Endodermal cell (in vitro differentiated cells): ENCODE measurements around the gene QRSL1. TPM values are rescaled to one million over a fixed set of nuclear protein-coding genes. Genes with fewer than 3 reads are reported as not detected.

Experiments used
- DNase-seq: peaks from one replicate; pipeline ENCODE4 v3.0.0-alpha.2; 2017
- H3K27ac ChIP-seq: 2 replicates; pipeline ENCODE4 v1.5.1; 2013; ENCODE audit warnings: mild to moderate bottlenecking, low read depth, low read length, moderate library complexity
- H3K27me3 ChIP-seq: 2 replicates; pipeline ENCODE4 v1.6.1; 2013; ENCODE audit warnings: mild to moderate bottlenecking, low read length, moderate library complexity; ENCODE audit not compliant: insufficient read depth, control insufficient read depth, poor library complexity, severe bottlenecking
- H3K36me3 ChIP-seq: 2 replicates; pipeline ENCODE4 v1.7.0; 2013; ENCODE audit warnings: mild to moderate bottlenecking, low read length, moderate library complexity; ENCODE audit not compliant: control insufficient read depth, insufficient read depth
- H3K4me1 ChIP-seq: one replicate; pipeline ENCODE4 v1.7.0; 2013; ENCODE audit warnings: low read length; ENCODE audit not compliant: control insufficient read depth, insufficient read depth
- H3K4me3 ChIP-seq: 2 replicates; pipeline ENCODE4 v1.5.1; 2013; ENCODE audit warnings: mild to moderate bottlenecking, low read length, moderate library complexity
- H3K9ac ChIP-seq: 2 replicates; pipeline ENCODE4 v1.6.1; 2013; ENCODE audit warnings: mild to moderate bottlenecking, low read length, moderate library complexity; ENCODE audit not compliant: poor library complexity, severe bottlenecking; ENCODE audit errors: extremely low read depth
- H3K9me3 ChIP-seq: 2 replicates; pipeline ENCODE4 v1.6.1; 2013; ENCODE audit warnings: mild to moderate bottlenecking, low read length, moderate library complexity; ENCODE audit not compliant: control insufficient read depth
- H3K27ac Mint-ChIP-seq: 2 replicates; pipeline ENCODE4 v1.8.0; 2020; ENCODE audit warnings: mixed read lengths
- H3K27me3 Mint-ChIP-seq: 2 replicates; pipeline ENCODE4 v1.8.0; 2021; ENCODE audit warnings: mild to moderate bottlenecking, mixed read lengths; ENCODE audit not compliant: insufficient read depth
- H3K36me3 Mint-ChIP-seq: 2 replicates; pipeline ENCODE4 v1.8.0; 2020; ENCODE audit warnings: low read depth, mixed read lengths
- H3K4me1 Mint-ChIP-seq: 2 replicates; pipeline ENCODE4 v1.8.0; 2020; ENCODE audit warnings: mixed read lengths
- H3K4me3 Mint-ChIP-seq: 2 replicates; pipeline ENCODE4 v1.8.0; 2020; ENCODE audit warnings: mild to moderate bottlenecking, moderate library complexity, mixed read lengths
- H3K9me3 Mint-ChIP-seq: 2 replicates; pipeline ENCODE4 v1.8.0; 2020; ENCODE audit warnings: mild to moderate bottlenecking, mixed read lengths
- CTCF ChIP-seq: fragments of 200-600 bp; sonication (generic); conservative IDR thresholded peaks from 2 replicates; pipeline ENCODE4 v1.5.0; 2021; ENCODE audit warnings: antibody characterized with exemption, mild to moderate bottlenecking
- WGBS, 2 experiments: methylation state at CpG; one replicate each; pipeline versions ENCODE4 v1.1.5 to v1.1.7; 2013; ENCODE audit warnings: missing lambda C conversion rate in 2 of 2, mixed read lengths in 1 of 2; ENCODE audit not compliant: insufficient coverage in 1 of 2, insufficient read length in 1 of 2; 5-methylcytosine and 5-hydroxymethylcytosine counted together
- total RNA-seq, 2 donors: library from RNA; stranded (reverse); fragmentation: NEBNext Ultra II Directional in 1 of 2; extraction: Animal tissue kit (Norgen Biotek cat#: 25700) in 1 of 2; gene quantifications; 2 replicates in 1 of 2; 3 replicates in 1 of 2; pipeline ENCODE4 v1.2.1, GENCODE V29; 2021

QRSL1 gene
- total RNA-seq, 2 donors from 2014 or later = 10.8 to 12.7 TPM

- WGBS, 2 experiments = 82% methylated on average over 1 of the region's 1 CpG; no CpG with 5 or more reads in 1 of the 2 experiments
- H3K36me3 Mint-ChIP-seq = peaks cover 15% of the 10 kb centered on the region
- Histone ChIP-seq H3K9ac (no peak overlapping the region), H3K4me1 (peaks cover 6% of the 10 kb centered on the region), H3K36me3 (peaks cover 15% of the 10 kb centered on the region), H3K9me3 (peaks cover 25% of the 10 kb centered on the region), H3K27ac (no peak overlapping the region), H3K4me3 (no peak overlapping the region), H3K27me3 (no peaks in the 10 kb centered on the region)
- H3K9me3 Mint-ChIP-seq = peaks cover 21% of the 10 kb centered on the region
- H3K27me3 Mint-ChIP-seq = no peaks in the 10 kb centered on the region
- H3K4me1 Mint-ChIP-seq = peaks cover 32% of the 10 kb centered on the region
- DNase-seq = no peak
- H3K4me3 Mint-ChIP-seq = no peak overlapping the region
- H3K27ac Mint-ChIP-seq = no peak overlapping the region
- no peak for TF ChIP-seq CTCF
Measured at GRCh38 chr6:106619223-106619622, 10.2 kb upstream of the QRSL1 start.

- Histone ChIP-seq H3K27ac (no peak overlapping the region), H3K9me3 (peaks cover 25% of the 10 kb centered on the region), H3K4me1 (peaks cover 6% of the 10 kb centered on the region), H3K36me3 (peaks cover 15% of the 10 kb centered on the region), H3K4me3 (no peak overlapping the region), H3K27me3 (no peaks in the 10 kb centered on the region), H3K9ac (no peak overlapping the region)
- 73 to 79% methylated on average over 2 to 3 of the region's 3 CpGs for whole genome bisulfite sequencing, 2 experiments
- H3K27me3 Mint-ChIP-seq = no peaks in the 10 kb centered on the region
- no peak for DNase-seq
- H3K9me3 Mint-ChIP-seq = peaks cover 23% of the 10 kb centered on the region
- peaks cover 13% of the 10 kb centered on the region for H3K36me3 Mint-ChIP-seq
- peaks cover 30% of the 10 kb centered on the region for H3K4me1 Mint-ChIP-seq
- no peak overlapping the region for H3K4me3 Mint-ChIP-seq
- H3K27ac Mint-ChIP-seq = no peak overlapping the region
- no peak for TF ChIP-seq CTCF
Measured at GRCh38 chr6:106620931-106621672, 8.3 kb upstream of the QRSL1 start.

GRCh38 chr6:106622412-106622811, 7.0 kb upstream of the QRSL1 start:
- 88 to 96% methylated on average over 6 to 8 of the region's 8 CpGs for WGBS, 2 experiments
- no peaks in the 10 kb centered on the region for H3K27me3 Mint-ChIP-seq
- H3K27ac Mint-ChIP-seq = no peak overlapping the region

More at GRCh38 chr6:106622412-106622811, 7.0 kb upstream of the QRSL1 start:
- Histone ChIP-seq H3K4me1 (peaks cover 6% of the 10 kb centered on the region), H3K9me3 (peaks cover 25% of the 10 kb centered on the region), H3K36me3 (peaks cover 15% of the 10 kb centered on the region), H3K9ac (no peak overlapping the region), H3K4me3 (peak overlapping the region; percentile 70), H3K27me3 (no peaks in the 10 kb centered on the region), H3K27ac (no peak overlapping the region)
- Mint-ChIP-seq H3K4me1 (peaks cover 22% of the 10 kb centered on the region), H3K4me3 (no peak overlapping the region), H3K9me3 (peaks cover 23% of the 10 kb centered on the region), H3K36me3 (peaks cover 13% of the 10 kb centered on the region)
- TF ChIP-seq CTCF = no peak
- no peak for DNase-seq
